ENCODE data around the gene JAK1.

JAK1 gene

GRCh38 chr1:64884261-64885040, 81.9 kb downstream of the JAK1 start:
- Histone ChIP-seq H3K27me3 (ENCODE audit: control insufficient read depth, insufficient read depth, low read length) (no peaks in the 10 kb centered on the region), H3K36me3 (ENCODE audit: control insufficient read depth, low read depth, low read length) (no peaks in the 10 kb centered on the region), H3K4me3 (ENCODE audit: low read length) (no peak overlapping the region), H3K9ac (ENCODE audit: low read length) (no peak overlapping the region), H3K27ac (ENCODE audit: low read length) (no peak overlapping the region), H3K9me3 (ENCODE audit: control insufficient read depth, low read depth, low read length) (no peaks in the 10 kb centered on the region), H3K4me1 (ENCODE audit: control insufficient read depth, low read depth, low read length) (peaks cover 22% of the 10 kb centered on the region)

GRCh38 chr1:64882574-64883255, 83.6 kb downstream of the JAK1 start:
- Histone ChIP-seq H3K27ac (ENCODE audit: low read length) (no peak overlapping the region), H3K4me3 (ENCODE audit: low read length) (no peak overlapping the region), H3K9ac (ENCODE audit: low read length) (no peak overlapping the region), H3K36me3 (ENCODE audit: control insufficient read depth, low read depth, low read length) (no peaks in the 10 kb centered on the region), H3K9me3 (ENCODE audit: control insufficient read depth, low read depth, low read length) (no peaks in the 10 kb centered on the region), H3K27me3 (ENCODE audit: control insufficient read depth, insufficient read depth, low read length) (no peaks in the 10 kb centered on the region), H3K4me1 (ENCODE audit: control insufficient read depth, low read depth, low read length) (peaks cover 15% of the 10 kb centered on the region)

GRCh38 chr1:64881281-64881680, 85.1 kb downstream of the JAK1 start:
- H3K9me3 ChIP-seq (ENCODE audit: control insufficient read depth, low read depth, low read length): no peaks in the 10 kb centered on the region
- no peaks in the 10 kb centered on the region for H3K27me3 ChIP-seq (ENCODE audit: control insufficient read depth, insufficient read depth, low read length)
- no peak overlapping the region for H3K4me3 ChIP-seq (ENCODE audit: low read length)
- no peak overlapping the region for H3K9ac ChIP-seq (ENCODE audit: low read length)
- no peak overlapping the region for H3K27ac ChIP-seq (ENCODE audit: low read length)
- H3K36me3 ChIP-seq (ENCODE audit: control insufficient read depth, low read depth, low read length): no peaks in the 10 kb centered on the region
- peaks cover 7% of the 10 kb centered on the region for H3K4me1 ChIP-seq (ENCODE audit: control insufficient read depth, low read depth, low read length)

GRCh38 chr1:64880449-64880848, 85.9 kb downstream of the JAK1 start:
- Histone ChIP-seq H3K27ac (ENCODE audit: low read length) (no peak overlapping the region), H3K9ac (ENCODE audit: low read length) (no peak overlapping the region), H3K4me1 (ENCODE audit: control insufficient read depth, low read depth, low read length) (peaks cover 4% of the 10 kb centered on the region), H3K27me3 (ENCODE audit: control insufficient read depth, insufficient read depth, low read length) (no peaks in the 10 kb centered on the region), H3K36me3 (ENCODE audit: control insufficient read depth, low read depth, low read length) (no peaks in the 10 kb centered on the region), H3K4me3 (ENCODE audit: low read length) (no peak overlapping the region), H3K9me3 (ENCODE audit: control insufficient read depth, low read depth, low read length) (no peaks in the 10 kb centered on the region)

- H3K9ac ChIP-seq (ENCODE audit: low read length): no peak overlapping the region
- H3K36me3 ChIP-seq (ENCODE audit: control insufficient read depth, low read depth, low read length): no peaks in the 10 kb centered on the region
- H3K4me3 ChIP-seq (ENCODE audit: low read length): no peak overlapping the region
- peaks cover 4% of the 10 kb centered on the region for H3K4me1 ChIP-seq (ENCODE audit: control insufficient read depth, low read depth, low read length)
- H3K27me3 ChIP-seq (ENCODE audit: control insufficient read depth, insufficient read depth, low read length): no peaks in the 10 kb centered on the region
- no peaks in the 10 kb centered on the region for H3K9me3 ChIP-seq (ENCODE audit: control insufficient read depth, low read depth, low read length)
- H3K27ac ChIP-seq (ENCODE audit: low read length): no peak overlapping the region
Observed at GRCh38 chr1:64878931-64879611, 87.3 kb downstream of the JAK1 start.

- no peak overlapping the region for H3K27ac ChIP-seq (ENCODE audit: low read length)
- no peaks in the 10 kb centered on the region for H3K36me3 ChIP-seq (ENCODE audit: control insufficient read depth, low read depth, low read length)
- no peak overlapping the region for H3K4me3 ChIP-seq (ENCODE audit: low read length)
- H3K9me3 ChIP-seq (ENCODE audit: control insufficient read depth, low read depth, low read length): no peaks in the 10 kb centered on the region
- H3K27me3 ChIP-seq (ENCODE audit: control insufficient read depth, insufficient read depth, low read length): no peaks in the 10 kb centered on the region
- H3K9ac ChIP-seq (ENCODE audit: low read length): no peak overlapping the region
- H3K4me1 ChIP-seq (ENCODE audit: control insufficient read depth, low read depth, low read length): peaks cover 4% of the 10 kb centered on the region
Observed at GRCh38 chr1:64878090-64878489, 88.3 kb downstream of the JAK1 start.

GRCh38 chr1:64877598-64877997, 88.8 kb downstream of the JAK1 start:
- Histone ChIP-seq H3K4me3 (ENCODE audit: low read length) (no peak overlapping the region), H3K4me1 (ENCODE audit: control insufficient read depth, low read depth, low read length) (peaks cover 4% of the 10 kb centered on the region), H3K36me3 (ENCODE audit: control insufficient read depth, low read depth, low read length) (no peaks in the 10 kb centered on the region), H3K27me3 (ENCODE audit: control insufficient read depth, insufficient read depth, low read length) (no peaks in the 10 kb centered on the region), H3K9me3 (ENCODE audit: control insufficient read depth, low read depth, low read length) (no peaks in the 10 kb centered on the region), H3K9ac (ENCODE audit: low read length) (no peak overlapping the region), H3K27ac (ENCODE audit: low read length) (no peak overlapping the region)

- H3K27ac ChIP-seq (ENCODE audit: low read length): no peak overlapping the region
- H3K9me3 ChIP-seq (ENCODE audit: control insufficient read depth, low read depth, low read length): no peaks in the 10 kb centered on the region
- H3K36me3 ChIP-seq (ENCODE audit: control insufficient read depth, low read depth, low read length): no peaks in the 10 kb centered on the region
- peaks cover 4% of the 10 kb centered on the region for H3K4me1 ChIP-seq (ENCODE audit: control insufficient read depth, low read depth, low read length)
- H3K9ac ChIP-seq (ENCODE audit: low read length): no peak overlapping the region
- H3K4me3 ChIP-seq (ENCODE audit: low read length): no peak overlapping the region
- H3K27me3 ChIP-seq (ENCODE audit: control insufficient read depth, insufficient read depth, low read length): no peaks in the 10 kb centered on the region
Observed at GRCh38 chr1:64877151-64877550, 89.2 kb downstream of the JAK1 start.

GRCh38 chr1:64875606-64876005, 90.7 kb downstream of the JAK1 start:
- H3K4me3 ChIP-seq (ENCODE audit: low read length): no peak overlapping the region
- H3K36me3 ChIP-seq (ENCODE audit: control insufficient read depth, low read depth, low read length): no peaks in the 10 kb centered on the region
- H3K27me3 ChIP-seq (ENCODE audit: control insufficient read depth, insufficient read depth, low read length): no peaks in the 10 kb centered on the region
- no peak overlapping the region for H3K27ac ChIP-seq (ENCODE audit: low read length)
- H3K9ac ChIP-seq (ENCODE audit: low read length): no peak overlapping the region
- peaks cover 4% of the 10 kb centered on the region for H3K4me1 ChIP-seq (ENCODE audit: control insufficient read depth, low read depth, low read length)
- H3K9me3 ChIP-seq (ENCODE audit: control insufficient read depth, low read depth, low read length): no peaks in the 10 kb centered on the region

GRCh38 chr1:64875101-64875500, 91.2 kb downstream of the JAK1 start:
- no peak overlapping the region for H3K4me3 ChIP-seq (ENCODE audit: low read length)

GRCh38 chr1:64874666-64875065, 91.7 kb downstream of the JAK1 start:
- Histone ChIP-seq H3K27ac (ENCODE audit: low read length) (no peak overlapping the region), H3K4me1 (ENCODE audit: control insufficient read depth, low read depth, low read length) (peaks cover 4% of the 10 kb centered on the region), H3K9ac (ENCODE audit: low read length) (no peak overlapping the region), H3K9me3 (ENCODE audit: control insufficient read depth, low read depth, low read length) (no peaks in the 10 kb centered on the region), H3K4me3 (ENCODE audit: low read length) (no peak overlapping the region), H3K36me3 (ENCODE audit: control insufficient read depth, low read depth, low read length) (no peaks in the 10 kb centered on the region), H3K27me3 (ENCODE audit: control insufficient read depth, insufficient read depth, low read length) (no peaks in the 10 kb centered on the region)

More at GRCh38 chr1:64875101-64875500, 91.2 kb downstream of the JAK1 start:
- Histone ChIP-seq H3K9me3 (ENCODE audit: control insufficient read depth, low read depth, low read length) (no peaks in the 10 kb centered on the region), H3K4me1 (ENCODE audit: control insufficient read depth, low read depth, low read length) (peaks cover 4% of the 10 kb centered on the region), H3K27me3 (ENCODE audit: control insufficient read depth, insufficient read depth, low read length) (no peaks in the 10 kb centered on the region), H3K36me3 (ENCODE audit: control insufficient read depth, low read depth, low read length) (no peaks in the 10 kb centered on the region), H3K27ac (ENCODE audit: low read length) (no peak overlapping the region), H3K9ac (ENCODE audit: low read length) (no peak overlapping the region)
